Measurements from ENCODE around the gene GRIFIN. TPM values are rescaled to one million over a fixed set of nuclear protein-coding genes. Genes with fewer than 3 reads are reported as not detected.
A peak's percentile ranks its signal among the peaks of the same experiment; 100 is the strongest.

Gene GRIFIN
- total RNA-seq, 1 donor from 2014 or later = not detected

DNA sequence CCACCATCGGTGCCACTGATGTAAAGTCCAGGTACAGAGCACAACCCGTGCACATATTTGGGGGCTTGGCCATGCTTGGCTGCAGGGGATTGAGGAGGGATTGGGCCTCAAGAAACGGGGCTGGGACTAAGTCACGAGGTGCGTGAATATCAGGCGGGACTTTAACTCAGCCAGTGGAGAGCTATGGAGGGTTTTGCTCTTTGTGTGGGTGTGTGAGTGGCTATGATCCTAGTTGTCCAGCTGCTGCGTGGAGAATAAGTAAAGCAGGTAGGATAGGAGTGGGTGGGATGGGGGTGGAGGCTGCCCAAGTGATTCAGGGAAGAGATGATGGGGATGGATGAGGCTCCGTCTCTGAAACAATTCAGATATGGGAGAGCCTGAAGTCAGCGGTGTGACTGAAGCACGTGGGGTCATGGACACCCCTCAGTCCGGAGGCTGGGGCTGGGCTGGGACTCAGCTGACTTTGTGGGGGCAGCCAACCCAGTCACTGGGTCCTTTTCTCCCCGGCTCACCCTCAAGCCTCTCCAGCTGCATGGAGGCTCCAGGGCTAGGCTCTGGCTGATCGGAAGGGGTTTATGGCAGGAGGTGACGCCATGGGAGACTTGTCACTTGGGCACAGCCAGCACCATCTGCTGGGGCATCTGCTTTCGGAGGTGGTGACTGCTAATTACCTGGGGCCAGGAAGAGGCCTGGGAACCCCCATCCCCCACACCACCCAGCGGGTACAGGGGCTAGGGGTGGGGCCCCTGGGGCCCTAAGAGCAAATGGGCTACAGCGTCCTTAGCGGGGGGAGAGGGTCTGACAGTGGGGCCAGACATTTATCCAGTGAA lies 41.7 kb upstream of the GRIFIN start:
- Histone ChIP-seq H3K9me3 (ENCODE audit: insufficient read depth, low read depth, low read length) (peaks cover 4% of the 10 kb centered on the region), H3K9ac (ENCODE audit: low read length) (peak overlapping the region; percentile 65), H4K20me1 (ENCODE audit: insufficient read depth, low read length) (peaks cover 19% of the 10 kb centered on the region), H3K4me2 (ENCODE audit: low read length) (peak overlapping the region; percentile 87), H3K27ac (ENCODE audit: low read depth, low read length) (peak overlapping the region; percentile 82), H3K4me3 (ENCODE audit: insufficient read depth, low read depth, low read length) (no peak overlapping the region), H2AFZ (ENCODE audit: low read depth, low read length) (no peak overlapping the region), H3K27me3 (ENCODE audit: insufficient read depth, low read length) (no peaks in the 10 kb centered on the region), H3K36me3 (ENCODE audit: insufficient read depth, low read length) (no peaks in the 10 kb centered on the region), H3K79me2 (ENCODE audit: insufficient read depth, low read length) (peaks cover 27% of the 10 kb centered on the region), H3K4me1 (ENCODE audit: insufficient read depth, low read length) (peaks cover 55% of the 10 kb centered on the region)
- no peak for TF ChIP-seq CTCF (IDR thresholded peaks at IDR 0.05; ENCODE audit: insufficient read depth, low read depth, low read length)
- no peak for TF ChIP-seq EZH2 (IDR thresholded peaks at IDR 0.05; ENCODE audit: insufficient read depth, low read length)
- Mint-ChIP-seq H3K36me3 (ENCODE audit: low read depth, unreplicated experiment) (peaks cover 2% of the 10 kb centered on the region), H3K27ac (ENCODE audit: unreplicated experiment) (peak overlapping the region; percentile 98), H3K27me3 (ENCODE audit: low read depth, unreplicated experiment) (peaks cover 2% of the 10 kb centered on the region), H3K4me1 (ENCODE audit: low read depth, unreplicated experiment) (peaks cover 20% of the 10 kb centered on the region), H3K4me3 (ENCODE audit: unreplicated experiment) (peak overlapping the region; percentile 75), H3K9me3 (ENCODE audit: unreplicated experiment) (no peaks in the 10 kb centered on the region)
- DNase-seq (ENCODE audit: low read depth) = peak; percentile 65
- FAIRE-seq = no peak

GRCh38 chr7:2517026-2517425 lies 40.8 kb upstream of the GRIFIN start:
- peaks cover 4% of the 10 kb centered on the region for H3K27me3 Mint-ChIP-seq (ENCODE audit: low read depth, unreplicated experiment)
- Histone ChIP-seq H3K27ac (ENCODE audit: low read depth, low read length) (peak overlapping the region; percentile 82), H3K4me2 (ENCODE audit: low read length) (peak overlapping the region; percentile 87), H3K36me3 (ENCODE audit: insufficient read depth, low read length) (no peaks in the 10 kb centered on the region), H4K20me1 (ENCODE audit: insufficient read depth, low read length) (peaks cover 18% of the 10 kb centered on the region), H3K79me2 (ENCODE audit: insufficient read depth, low read length) (peaks cover 20% of the 10 kb centered on the region), H3K9me3 (ENCODE audit: insufficient read depth, low read depth, low read length) (peaks cover 4% of the 10 kb centered on the region), H3K4me1 (ENCODE audit: insufficient read depth, low read length) (peaks cover 48% of the 10 kb centered on the region), H3K27me3 (ENCODE audit: insufficient read depth, low read length) (no peaks in the 10 kb centered on the region), H3K9ac (ENCODE audit: low read length) (peak overlapping the region; percentile 71), H3K4me3 (ENCODE audit: insufficient read depth, low read depth, low read length) (no peak overlapping the region), H2AFZ (ENCODE audit: low read depth, low read length) (no peak overlapping the region)
- H3K4me3 Mint-ChIP-seq (ENCODE audit: unreplicated experiment) = peak overlapping the region; percentile 75
- peak overlapping the region; percentile 98 for H3K27ac Mint-ChIP-seq (ENCODE audit: unreplicated experiment)
- H3K4me1 Mint-ChIP-seq (ENCODE audit: low read depth, unreplicated experiment) = peaks cover 17% of the 10 kb centered on the region
- no peaks in the 10 kb centered on the region for H3K9me3 Mint-ChIP-seq (ENCODE audit: unreplicated experiment)
- H3K36me3 Mint-ChIP-seq (ENCODE audit: low read depth, unreplicated experiment) = no peaks in the 10 kb centered on the region
- DNase-seq (ENCODE audit: low read depth) = peak; percentile 96
- FAIRE-seq = peak; percentile 62
- TF ChIP-seq EZH2 (IDR thresholded peaks at IDR 0.05; ENCODE audit: insufficient read depth, low read length) (no peak), CTCF (IDR thresholded peaks at IDR 0.05; ENCODE audit: insufficient read depth, low read depth, low read length) (no peak)

- Histone ChIP-seq H3K4me3 (ENCODE audit: insufficient read depth, low read depth, low read length) (no peak overlapping the region), H2AFZ (ENCODE audit: low read depth, low read length) (no peak overlapping the region), H4K20me1 (ENCODE audit: insufficient read depth, low read length) (peaks cover 10% of the 10 kb centered on the region), H3K27ac (ENCODE audit: low read depth, low read length) (peak overlapping the region; percentile 82), H3K79me2 (ENCODE audit: insufficient read depth, low read length) (peaks cover 11% of the 10 kb centered on the region), H3K9me3 (ENCODE audit: insufficient read depth, low read depth, low read length) (peaks cover 4% of the 10 kb centered on the region), H3K4me2 (ENCODE audit: low read length) (peak overlapping the region; percentile 14), H3K36me3 (ENCODE audit: insufficient read depth, low read length) (no peaks in the 10 kb centered on the region), H3K4me1 (ENCODE audit: insufficient read depth, low read length) (peaks cover 41% of the 10 kb centered on the region), H3K27me3 (ENCODE audit: insufficient read depth, low read length) (no peaks in the 10 kb centered on the region), H3K9ac (ENCODE audit: low read length) (peak overlapping the region; percentile 71)
- no peak overlapping the region for H3K4me3 Mint-ChIP-seq (ENCODE audit: unreplicated experiment)
- TF ChIP-seq CTCF (IDR thresholded peaks at IDR 0.05; ENCODE audit: insufficient read depth, low read depth, low read length) = no peak
- TF ChIP-seq EZH2 (IDR thresholded peaks at IDR 0.05; ENCODE audit: insufficient read depth, low read length) = no peak
- H3K27me3 Mint-ChIP-seq (ENCODE audit: low read depth, unreplicated experiment) = peaks cover 4% of the 10 kb centered on the region
- no peaks in the 10 kb centered on the region for H3K36me3 Mint-ChIP-seq (ENCODE audit: low read depth, unreplicated experiment)
- H3K27ac Mint-ChIP-seq (ENCODE audit: unreplicated experiment) = peak overlapping the region; percentile 98
- DNase-seq (ENCODE audit: low read depth) = no peak
- H3K4me1 Mint-ChIP-seq (ENCODE audit: low read depth, unreplicated experiment) = peaks cover 14% of the 10 kb centered on the region
- FAIRE-seq = no peak
- H3K9me3 Mint-ChIP-seq (ENCODE audit: unreplicated experiment) = no peaks in the 10 kb centered on the region
Observed at GRCh38 chr7:2516194-2516555, 40.0 kb upstream of the GRIFIN start.

All from astrocyte (in vitro differentiated cells and primary cell).